Hippocampal formation (tissue), 2 donors: ENCODE measurements around the gene FAM53B.

ENCODE experiments used
- DNase-seq, 2 donors: peaks; one replicate each; lab custom pipeline; 2025; lab: John Stamatoyannopoulos, UW

FAM53B gene

DNA sequence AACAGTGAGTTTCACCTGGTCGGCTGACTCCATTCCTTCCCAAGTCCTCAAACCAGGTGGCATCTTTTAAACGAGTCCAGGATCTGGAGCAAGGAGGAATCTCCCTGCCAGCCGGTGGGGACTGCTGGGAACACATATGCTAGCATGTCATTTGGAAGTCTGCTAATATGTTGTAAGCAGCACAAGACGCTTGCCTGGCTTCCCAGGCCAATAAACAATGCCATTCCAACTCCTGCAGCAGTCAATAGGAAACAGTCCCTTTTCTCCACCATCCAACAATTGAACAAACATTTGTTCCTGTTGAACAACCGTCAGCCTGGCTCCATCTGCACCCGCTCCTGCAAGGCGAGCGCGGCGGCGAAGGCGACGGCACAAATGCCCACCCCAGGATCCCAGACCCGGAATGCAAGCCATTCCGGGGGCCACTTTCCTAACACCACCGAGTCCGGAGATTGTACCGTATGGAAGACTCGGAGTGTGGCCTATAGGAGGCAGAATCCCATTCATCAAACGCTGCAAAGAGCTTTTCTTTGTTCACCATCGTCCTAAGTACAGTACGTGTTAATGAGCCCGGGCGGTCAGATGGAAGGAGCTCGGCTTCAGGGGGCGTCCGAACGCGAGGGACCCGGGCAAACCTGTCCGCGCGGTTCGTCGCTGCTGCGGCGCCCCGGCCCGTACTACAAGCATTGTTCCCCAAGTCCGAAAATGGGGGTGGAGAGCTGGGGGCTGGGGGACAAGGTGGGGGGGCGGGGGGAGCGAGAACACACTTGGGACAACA, 1.6 kb downstream of the FAM53B start:
- DNase-seq: peak; percentile 47 to 74

DNA sequence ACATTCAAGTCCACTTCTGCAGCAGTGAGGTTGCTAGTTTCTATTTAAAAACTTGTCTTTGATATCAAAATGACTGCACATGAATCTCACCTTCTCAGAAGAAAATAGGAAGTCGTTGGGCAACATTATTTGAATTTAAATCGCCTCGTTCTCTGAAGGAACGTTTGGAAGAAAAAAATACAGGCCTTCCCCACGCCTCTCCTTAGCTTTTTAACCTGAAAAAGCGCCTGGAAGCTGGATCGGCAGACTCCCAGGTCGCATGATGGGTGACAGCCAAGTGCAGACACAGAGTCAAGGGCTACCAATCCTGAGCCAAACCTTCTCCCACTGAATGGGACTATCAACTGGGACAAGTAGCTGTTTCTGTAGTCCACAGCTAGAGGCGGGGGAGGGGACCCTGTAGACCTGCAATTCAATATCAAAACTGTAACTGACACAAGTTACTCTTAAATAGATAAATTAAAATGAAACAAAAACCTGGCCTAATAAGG, 2.2 kb downstream of the FAM53B start:
- peak; percentile 47 to 70 for DNase-seq

DNA sequence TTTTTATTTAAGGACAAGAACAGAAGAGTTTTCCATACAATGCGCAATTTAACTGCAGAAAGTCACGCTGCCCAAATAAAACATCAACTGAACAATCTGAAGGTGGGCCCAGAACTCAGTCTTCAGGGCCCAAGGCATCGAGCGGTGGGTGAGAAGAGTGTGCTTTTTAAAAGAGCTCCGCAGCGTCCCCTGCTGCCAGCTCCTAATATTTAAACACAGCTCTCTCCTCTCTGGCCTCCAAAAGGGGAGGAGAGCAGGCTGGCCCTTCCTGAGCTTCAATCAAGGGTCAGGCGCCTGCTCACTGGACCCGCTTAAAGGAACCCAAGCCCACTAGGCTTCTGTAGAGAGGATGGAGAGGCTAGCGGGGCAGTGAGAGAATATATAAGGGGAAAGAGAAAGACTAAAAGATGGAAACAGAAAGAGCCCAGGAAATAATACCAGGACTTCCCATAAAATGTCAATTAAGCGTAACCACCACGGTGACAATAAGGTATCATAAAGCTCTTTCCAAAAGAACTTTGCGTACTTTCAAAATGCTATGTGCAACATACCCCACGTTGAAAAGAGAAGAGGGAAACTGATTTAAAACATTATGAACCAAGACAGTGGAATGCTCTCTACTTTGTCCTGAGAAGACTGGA, 2.8 kb downstream of the FAM53B start:
- DNase-seq: peak; percentile 74 to 92

DNA sequence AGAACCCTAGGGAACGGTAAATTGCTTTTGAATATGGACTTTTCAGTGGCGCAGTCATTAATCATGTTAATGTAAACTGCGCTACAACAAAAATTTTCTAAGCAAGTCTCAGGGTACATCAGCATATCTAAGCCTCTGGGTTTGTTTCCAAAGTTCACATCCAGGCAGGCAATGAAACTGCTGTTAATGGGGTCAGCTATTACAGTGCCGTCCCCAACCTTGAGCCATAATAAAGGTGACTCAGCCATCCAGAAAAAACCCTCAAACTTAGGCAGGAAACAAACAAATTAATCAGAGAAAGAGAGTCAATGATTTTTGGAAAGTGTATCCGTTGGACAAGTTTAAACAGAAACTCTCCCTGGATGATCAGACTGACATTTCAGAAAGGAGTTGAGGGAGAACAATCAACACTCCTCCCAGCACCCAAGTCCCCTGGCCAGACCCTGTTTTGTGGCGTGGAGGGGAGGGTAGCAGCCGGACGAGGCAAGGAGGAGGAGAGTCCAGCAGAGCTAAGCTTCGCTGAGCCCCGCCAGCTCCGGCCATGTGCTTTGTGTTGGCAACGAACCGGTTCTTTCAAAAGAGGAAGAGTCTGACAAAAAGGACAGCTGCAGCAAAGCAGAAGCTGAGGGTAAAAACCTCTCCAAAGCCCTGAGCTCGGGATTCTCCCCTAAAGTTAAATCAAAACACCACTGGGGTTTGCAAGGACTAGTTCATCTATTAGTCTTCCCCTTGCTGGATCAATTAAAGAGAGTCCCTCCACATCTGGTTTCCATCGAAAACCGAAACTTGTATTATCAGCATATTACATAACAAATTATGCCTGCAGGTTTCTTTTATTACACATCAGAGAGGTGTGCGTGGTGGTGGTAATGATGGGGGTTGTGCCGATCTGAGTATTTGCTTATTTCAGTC, 3.6 kb downstream of the FAM53B start:
- peak; percentile 72 to 78 for DNase-seq

DNA sequence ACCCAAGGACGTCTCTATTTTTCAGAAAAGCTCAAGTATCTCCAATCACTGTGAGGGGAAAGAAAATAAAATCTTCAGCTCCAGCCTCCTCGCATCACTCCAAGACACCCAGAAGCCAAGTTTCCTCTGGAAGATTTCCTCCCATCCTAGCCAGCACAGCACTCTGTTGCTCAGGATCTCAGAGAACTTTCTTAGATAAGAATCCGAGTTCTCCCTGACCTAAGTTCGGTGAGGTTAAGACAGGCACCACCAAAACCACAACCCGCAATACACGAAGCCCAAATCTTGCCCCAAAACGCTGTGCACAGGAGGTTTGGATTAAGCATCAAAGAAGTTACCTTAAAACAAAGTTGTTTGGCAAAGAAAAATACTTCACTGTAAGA, 4.2 kb downstream of the FAM53B start:
- DNase-seq: no peak

DNA sequence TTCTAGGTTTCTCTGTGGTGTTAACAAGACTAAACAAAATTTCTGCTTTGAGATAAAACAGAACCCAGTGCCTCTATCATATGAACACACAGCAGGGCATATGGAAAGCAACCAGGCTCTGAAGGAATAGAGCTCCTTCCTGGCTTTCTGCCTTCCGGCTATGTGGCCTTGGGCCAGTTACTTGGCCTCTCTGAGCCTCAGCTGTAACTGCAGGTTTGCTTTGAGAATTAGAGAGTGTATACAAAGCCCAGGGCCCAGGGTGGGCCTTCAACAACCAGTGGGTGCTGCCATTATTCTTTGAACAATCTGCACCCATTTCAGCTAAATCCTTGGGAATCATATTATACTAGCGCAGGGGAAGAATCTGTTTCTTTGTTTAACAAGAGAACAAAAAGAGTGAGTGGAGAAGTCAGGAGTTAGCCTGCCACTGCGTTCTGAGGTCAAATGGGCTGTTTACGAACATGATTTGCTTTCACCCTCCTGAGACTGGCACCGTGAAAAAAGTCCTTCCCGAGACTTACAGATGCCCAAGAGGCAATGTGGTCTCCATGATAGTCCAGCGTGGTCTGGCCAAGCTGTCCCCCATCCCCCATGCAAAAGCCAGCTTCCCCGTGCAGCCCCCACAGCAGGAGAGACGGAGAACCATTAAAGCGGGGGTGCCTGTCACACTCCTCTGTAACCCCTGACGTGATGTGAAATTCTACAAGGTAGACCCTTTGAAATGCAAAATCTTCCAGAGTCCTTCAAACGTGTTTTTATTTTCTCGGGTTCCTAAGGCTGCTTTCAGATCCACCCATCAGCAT, 4.9 kb downstream of the FAM53B start:
- no peak for DNase-seq

DNA sequence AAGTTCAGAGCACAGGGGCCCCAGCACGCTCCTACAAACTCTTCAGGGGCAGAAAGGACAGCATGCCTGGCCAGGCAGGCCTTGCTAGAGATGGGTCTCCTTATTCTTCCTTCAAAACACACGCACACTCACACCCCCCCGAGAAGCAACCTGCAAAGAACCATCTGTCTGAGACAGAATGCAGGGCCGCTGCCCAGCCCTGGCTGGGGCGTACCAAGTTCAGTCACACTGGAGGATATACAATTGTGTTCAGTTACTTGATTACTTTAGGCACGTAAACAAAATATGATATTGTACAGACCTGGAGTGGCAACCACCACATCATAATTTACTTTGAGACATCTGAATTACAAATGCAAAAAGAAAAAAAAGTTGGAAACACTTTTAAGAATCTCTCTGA, 5.7 kb downstream of the FAM53B start:
- DNase-seq: no peak

DNA sequence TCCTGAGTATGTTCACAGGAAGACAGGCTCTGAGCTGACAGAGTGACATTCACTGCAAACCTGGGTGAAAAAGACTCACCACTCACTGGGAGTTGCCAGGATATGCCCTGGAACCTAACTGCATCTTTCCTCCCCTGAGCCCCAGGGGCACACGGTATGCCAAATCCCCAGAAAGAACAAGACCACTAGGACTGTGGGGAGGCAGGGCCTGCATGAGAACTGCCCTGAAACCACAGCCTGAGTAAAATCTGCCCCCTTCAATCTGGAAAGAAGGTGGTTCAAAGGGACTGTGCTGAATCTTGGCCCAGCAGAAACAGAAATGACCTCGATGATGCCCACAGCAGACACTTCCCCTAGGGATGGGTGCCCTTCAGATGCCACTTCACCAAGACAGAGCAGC, 6.5 kb downstream of the FAM53B start:
- no peak for DNase-seq

DNA sequence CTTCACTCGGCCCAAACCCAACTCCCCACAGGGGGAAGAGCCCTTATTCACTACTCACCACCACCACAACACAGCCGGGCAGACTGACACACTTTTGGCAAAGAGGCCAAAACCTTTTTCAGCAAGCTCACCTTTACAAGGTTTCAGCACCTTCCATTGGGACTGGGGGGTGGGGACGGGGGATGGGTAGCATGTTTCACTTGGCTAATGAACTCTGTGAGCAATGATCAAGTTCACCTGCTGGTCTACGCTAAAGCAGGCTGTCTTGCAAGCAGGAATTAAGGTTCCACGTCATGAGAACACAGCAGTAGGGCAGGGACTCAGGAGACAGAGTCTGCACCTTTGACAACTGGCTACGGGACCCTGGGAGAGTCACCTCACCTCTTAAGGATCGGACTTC, 7.0 kb downstream of the FAM53B start:
- no peak for DNase-seq

DNA sequence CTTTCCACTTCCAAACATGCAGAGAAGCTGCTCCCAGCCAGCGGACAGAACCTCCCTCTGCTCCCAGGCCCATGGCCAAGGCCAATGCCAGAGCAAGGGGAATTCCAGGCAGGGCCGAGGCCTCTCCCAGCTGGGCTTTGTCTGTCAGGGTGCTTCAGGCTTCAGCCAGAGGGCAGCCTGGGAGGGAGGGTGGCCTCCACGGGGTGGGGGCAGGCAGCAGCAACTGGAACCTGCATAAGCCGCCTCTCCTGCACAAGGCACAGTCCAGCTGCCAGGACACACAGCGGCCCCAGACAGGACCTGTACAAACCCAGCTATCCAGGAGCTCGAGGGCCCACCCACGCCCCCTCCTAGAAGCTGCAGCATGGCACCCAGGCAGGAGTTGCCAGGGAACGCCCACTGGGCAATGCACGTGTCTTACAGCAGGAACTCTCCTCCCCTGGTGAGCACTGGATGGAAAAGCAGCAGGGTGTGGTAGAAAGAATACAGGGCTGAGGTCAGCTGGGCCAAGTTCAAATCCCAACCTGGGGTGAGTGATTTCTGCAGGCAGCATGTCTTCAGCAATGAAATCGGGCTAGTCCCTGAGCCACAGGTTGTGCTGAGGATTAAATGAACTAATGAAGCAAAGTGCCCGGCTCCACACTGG, 7.6 kb downstream of the FAM53B start:
- DNase-seq: peak; percentile 82 to 85

DNA sequence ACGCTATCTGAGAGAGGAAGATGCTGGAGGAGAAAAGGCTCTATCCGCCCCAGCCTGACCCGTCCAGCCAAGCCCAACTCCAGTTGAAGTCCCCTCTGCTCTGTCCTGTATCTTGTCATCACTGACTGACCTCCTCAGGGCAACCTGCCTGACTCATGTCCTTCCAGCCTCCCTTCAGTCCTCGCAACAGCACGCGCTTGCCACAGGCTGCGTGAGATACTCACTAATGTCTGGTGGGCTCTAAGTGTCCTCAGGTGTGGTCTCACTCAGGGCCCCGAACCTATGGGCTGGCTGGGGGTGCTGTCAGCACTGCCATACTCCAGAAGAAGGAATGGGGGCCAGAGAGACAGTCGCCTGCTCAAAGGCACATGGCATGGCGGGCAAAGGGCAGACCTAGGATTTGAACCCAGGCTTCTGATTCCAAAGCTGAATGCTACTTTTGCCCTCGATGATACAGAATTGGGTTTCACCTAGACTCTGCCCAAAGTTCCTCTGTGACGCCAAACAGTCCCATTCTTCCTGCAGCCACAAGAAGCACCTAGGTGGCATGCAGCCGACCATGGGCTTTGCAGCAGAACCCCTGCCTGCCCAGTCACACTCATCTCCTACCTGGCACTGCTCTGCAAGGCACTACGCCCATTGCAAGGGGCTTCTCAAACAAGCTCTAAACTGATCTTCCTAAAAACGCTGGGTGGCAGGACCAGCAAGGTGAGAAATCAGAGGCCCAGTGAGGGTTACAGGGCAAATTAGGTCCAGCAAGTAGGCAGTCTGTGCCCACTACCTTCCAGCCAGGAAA, 8.5 kb downstream of the FAM53B start:
- DNase-seq: no peak

DNA sequence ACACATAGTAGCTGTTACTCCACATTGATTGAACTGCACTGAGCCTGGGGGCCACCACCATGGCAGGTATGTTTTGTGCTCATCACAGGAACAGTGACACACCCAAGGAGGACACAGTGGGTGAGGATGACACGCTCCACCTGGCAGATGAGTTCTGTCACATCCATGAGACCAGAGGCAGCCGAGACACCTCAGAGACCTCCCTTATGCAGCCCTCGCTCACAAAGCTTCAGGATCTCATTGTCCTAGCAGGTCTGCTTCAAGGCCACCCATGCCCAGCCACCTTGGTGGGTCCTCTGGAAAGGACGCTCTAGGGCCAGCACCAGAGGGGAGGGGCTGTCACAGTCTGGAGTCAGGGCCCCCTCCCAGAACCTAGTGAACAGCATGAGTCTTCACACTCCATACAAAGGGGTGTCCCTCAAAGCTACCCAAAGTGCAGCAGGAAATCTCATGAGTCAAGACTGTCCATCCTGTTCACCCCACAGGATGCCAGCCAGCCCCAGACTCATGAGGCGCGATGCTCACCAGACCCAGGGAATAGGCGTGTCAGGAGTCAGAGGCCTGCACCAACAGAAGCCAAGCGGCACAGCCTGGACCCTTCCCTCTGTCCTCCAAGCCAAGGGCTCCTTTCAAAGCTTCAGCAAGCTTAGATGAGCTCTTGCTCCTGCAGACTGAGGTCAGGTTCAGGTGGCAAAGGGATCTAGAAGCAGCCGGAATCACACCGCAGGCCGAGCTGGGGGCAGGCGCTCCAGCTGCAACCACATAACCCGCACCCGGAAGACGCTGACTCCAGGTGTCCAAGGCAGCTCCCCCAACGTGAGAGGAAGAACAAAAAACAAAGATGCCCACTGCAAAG, 9.6 kb downstream of the FAM53B start:
- no peak for DNase-seq

DNA sequence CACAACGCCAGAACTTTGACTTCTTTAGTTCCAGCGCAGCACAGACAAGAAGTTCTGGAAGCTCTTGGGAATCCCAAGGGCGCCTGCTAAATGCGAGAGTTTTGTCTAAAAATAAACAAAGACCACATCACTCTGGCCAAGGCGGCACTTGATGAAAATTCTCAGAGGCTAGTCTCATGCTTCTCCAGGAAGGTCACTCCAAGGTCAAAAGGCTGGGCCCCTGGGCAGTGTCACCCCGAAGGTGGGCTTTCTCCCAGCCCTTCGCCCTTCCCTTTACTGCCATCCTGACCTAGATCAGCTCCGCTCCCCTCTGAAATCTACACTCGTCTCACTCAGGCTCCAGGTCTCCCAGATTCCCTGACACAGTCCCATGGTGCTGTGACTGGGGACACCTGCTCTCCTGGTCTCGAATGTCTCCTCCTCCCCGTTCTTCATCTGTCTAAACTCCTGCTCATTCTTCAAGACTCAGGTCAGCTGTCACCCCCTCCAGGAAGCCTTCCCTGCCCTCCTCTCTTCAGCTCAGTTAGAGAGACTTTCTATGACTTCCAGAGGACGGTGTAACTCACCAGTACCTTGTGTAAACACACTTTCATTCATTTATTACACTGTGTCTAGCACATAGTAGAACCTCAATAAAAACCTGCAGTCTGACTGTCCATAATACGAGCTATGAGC, 10.5 kb downstream of the FAM53B start:
- DNase-seq: no peak

DNA sequence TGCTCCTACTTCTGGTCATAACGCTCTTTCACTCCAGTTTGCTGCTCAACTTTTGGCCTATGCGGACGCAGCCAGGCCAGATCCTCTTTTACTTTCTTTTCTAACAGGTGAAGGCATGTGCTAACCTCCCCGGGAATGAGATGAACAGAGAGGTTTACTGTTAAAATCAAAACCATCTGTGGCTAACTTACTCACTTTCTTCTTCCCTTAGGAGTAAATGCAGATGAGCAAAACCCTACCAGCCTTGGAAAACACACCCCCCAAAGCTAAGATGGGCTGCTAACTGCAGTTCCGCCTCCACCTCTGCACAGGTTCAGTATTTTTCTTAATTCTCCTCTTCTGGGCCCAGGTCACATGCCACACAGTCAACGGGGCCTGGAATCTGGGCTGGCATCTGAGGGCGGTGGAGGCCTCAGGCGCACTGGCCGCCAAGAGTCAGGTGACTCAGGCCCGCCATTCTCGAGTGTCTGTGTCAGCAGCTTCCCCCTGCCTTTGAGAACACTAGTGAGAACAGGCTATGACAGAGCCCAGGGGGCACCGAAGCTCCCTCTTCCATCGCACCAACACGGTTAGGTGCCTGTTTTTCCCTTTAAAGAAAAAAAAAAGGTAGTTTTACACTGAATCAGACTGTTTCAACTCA, 11.1 kb downstream of the FAM53B start:
- DNase-seq: no peak

DNA sequence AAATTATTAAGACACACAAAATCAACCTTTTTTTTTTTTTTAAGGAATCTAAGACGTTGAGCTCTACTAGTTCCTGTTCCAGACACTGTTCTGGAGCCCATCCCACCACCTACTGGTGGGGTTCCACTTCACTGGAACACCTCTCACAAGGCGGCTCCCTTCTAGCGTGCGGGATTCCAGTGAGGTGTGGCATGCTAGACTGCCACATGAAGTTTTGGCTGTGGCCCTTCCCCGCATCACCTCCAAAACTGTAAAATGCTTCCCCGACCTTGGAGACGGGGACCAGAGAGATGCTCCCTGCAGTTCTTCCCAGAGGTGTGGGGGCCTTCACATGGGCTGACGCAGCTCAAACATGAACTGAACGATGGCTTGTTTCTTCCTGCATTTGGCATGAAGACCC, 12.6 kb downstream of the FAM53B start:
- DNase-seq: no peak

DNA sequence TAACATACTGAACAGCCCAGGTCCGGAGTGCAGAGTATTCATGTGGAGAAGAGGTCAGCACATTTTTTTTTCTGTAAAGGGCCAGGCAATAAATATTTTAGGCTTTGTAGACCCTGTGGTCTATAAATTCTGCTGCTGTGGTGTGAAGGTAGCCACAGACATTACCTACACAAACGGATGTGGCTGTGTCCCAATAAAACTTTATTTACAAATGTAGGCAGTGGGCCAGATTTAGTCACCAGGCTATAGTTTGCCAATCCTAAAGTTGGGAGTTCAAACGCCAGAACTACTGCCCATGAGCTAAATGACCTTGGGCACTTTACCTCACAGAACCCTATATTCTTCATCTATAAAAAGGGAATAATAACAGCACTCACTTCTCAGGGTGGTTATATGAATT, 13.4 kb downstream of the FAM53B start:
- no peak for DNase-seq

DNA sequence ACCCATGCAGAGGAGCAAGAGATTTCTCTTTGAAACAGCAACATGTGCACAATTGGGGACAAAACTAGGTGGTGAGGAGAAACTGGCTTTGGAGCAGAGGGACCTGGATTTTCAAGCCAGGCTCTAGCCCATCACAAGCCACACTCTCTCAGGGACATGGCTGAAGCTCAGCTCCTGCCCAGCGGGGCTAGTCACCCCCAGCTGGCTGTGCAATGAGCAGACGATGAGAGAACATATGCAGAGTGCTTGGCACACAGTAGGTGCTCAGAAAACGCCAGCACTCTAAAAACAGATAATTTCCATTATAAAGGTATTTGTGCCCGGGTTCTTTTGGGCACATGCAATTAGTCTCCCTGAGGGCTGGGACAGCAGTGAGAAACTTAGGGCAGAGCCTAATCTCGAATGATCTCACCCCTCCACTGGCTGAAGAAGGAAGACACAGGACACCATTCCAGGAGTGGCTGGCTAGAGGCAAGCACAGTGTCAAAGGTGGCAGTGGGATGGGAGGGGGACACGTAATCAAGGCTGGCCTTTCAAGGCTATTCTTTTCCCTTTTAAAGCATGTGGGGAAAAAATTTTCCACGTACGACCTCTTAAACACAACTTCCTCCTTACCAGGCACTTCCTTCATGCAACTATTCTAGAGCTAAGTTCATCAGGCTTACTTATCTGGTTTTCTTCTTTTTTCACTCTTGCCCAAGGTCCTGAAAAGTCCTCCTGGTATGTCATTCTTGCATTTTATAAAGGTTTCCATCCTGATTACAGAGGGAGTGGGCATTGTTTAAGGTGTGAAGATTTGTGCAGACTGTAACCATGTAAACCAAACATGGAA, 15.1 kb downstream of the FAM53B start:
- no peak for DNase-seq
